HG03159 (cell line): ENCODE data around the gene NDST1.

ENCODE experiments used
- ATAC-seq: cut with Tn5 transposase; IDR thresholded peaks from one replicate; pipeline ENCODE4 v1.9.1; 2021; ENCODE audit warnings: mild to moderate bottlenecking, moderate library complexity; ENCODE audit not compliant: unreplicated experiment

Gene NDST1

DNA sequence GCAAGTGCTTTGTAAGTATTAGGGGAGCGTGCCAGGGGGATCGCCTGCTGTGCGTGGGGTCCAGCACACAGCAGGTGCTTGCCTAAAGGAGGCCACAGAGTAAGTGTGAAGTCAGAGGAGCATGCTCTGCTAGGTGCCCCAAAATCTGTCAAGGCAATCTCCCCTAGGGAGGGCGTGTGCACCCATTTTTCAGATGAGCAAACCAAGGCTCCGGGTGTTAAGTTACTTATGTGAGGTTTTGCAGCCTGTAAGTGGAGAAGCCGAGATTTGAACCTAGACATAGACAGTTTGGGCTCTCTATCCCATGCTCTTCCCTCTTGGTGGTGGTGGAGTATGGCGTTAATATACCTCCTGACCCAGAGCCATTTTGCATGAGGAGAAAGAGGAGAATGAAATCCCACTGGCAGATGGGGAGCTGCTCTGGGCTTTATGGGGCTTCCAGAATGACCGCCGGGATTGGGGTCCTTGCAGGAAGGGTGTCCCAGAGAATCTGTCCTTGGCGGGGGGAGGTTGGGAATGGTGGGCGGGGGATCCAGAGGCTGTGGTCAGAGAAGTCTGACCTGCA lies 14.1 kb downstream of the NDST1 start:
- no peak for ATAC-seq

DNA sequence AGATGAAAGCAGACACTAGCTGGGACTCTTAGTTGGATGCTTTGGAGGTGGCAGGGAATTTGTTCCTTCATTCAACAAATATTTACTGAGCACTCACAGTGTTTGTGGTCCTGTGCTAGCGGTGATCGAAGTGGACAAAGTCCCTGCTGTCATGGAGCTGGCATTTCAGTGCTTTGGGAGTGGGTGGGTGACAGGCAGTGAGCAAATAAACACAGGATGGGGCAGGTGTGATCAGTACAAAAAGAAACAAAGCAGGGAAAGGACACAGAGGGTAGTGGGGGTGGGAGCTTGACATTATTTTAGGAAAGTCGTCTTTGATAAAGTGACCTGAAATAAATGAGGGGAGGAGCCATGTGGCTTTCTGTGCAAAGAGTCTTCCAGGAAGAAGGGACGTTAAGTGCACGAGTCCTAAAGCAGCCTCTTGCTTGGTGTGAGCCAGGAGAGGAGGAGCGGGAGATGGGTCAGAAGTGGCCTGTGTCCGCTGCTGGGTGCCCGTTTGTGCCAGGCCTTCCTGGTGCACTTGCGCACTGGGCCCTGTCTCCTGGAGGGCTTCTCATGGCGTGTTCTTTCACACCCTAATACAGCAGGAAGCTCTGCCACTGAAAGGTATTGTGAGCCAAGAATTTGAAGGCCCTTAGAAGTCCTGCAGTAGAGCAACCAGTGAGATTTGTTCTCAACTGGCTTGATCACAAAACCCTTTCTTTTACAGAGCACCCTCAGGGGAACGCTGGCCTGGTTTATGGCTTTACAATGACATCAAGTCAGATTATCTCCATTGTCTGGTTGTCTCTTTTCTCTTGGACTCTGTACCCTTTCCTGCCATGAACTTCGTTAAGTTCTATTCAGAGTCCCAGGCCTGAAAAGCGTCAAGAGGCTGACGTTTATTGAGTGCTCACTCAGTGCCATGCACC lies 14.8 kb downstream of the NDST1 start:
- ATAC-seq, result no peak

DNA sequence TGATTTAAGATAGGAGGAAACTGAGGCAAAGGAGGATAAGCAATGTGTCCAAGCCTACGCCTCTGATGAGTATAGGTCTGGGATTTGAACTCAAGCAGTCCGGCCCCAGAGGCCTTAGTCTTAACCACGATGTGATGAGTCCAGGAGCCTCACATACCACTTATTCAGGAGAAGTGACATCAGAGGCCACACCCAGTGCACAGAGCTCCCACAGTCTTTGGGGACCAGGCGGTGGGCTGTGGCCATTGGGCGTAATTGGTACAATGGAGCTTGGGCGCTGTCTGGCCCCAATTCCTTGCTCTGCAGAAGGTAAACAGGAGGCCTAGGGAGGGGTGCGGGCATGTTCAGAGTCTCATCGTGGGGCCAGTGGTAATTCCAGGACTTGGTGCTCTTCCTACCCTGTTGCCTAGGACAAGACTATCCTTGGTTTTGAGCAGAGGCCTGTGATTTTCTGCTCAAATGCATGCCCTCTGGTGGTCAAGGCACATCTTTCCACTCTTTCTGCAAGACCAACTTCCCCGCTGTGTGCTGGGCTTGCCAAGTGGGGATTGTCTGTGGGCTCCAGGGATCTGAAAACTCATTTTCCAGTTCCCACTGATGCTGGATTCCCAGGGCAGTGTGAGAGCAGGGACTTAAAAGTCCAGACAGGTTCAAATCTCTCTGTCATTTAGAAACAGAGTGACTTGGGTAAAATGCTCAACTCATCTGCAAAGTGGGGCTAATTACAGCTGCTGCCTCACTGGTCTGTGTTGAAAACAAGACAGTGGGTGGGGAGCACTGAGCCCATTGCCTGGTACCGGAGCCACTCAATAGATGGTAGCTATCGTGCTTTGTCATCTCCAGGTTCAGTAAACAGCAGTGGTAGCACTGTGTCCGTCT lies 15.8 kb downstream of the NDST1 start:
- no peak for ATAC-seq

DNA sequence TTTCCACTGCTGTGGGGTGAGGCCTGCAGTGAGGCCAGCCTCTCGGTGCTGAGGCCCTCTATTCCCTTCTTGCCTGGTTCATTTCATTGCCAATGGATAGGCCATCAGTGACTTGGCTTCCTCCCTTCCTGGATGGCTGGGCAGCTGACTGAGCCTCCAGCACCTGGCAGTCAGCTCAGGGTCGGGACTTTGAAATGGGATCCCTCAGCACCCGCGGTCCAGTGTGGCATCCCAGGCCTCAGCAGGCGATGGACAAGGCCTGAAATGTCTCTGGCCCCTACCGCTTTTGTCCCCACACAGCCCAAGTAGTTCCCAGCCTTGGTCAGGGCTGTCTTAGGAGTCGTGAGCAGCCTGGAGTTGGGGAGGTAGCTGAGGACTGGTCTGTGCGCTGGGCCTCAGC lies 17.2 kb downstream of the NDST1 start:
- ATAC-seq, result no peak

DNA sequence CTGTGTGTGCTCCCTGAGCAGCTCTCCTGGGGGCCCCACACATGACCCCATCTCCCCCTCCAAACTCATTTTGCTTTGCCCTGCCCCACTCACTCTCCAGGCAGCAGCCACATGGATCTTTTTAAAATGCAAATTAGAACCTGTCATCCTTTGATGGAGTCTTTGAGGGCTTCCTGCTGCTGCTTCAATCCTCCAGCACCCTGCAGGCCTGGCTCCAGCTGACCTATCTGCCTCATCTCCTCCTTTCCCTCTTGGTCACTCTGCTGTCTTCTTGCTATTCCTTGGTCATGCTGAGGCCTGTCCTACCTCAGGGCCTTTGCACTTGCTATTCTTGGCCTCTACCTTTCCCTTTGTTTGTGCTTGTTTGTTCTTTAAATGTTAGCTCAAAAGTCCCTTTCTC lies 17.9 kb downstream of the NDST1 start:
- ATAC-seq, result no peak

DNA sequence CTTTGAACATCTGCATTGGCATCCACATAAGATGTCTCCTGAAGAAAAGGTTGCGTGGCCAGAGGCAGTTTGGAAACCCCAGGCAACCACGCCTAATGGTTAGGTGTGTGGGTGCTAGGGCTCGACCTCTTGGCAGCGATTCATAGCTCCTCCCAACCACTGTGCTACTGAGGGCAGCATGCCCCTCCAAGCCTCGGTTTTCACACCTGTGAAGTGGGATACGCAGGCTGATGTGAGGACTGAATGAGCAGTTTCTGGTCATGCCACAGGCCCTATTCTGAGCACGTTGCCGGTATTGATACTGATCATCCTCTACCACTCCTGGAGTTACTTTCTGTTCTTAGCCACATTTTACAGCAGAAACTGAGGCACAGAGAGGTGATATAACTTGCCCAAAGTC lies 19.1 kb downstream of the NDST1 start:
- no peak for ATAC-seq

DNA sequence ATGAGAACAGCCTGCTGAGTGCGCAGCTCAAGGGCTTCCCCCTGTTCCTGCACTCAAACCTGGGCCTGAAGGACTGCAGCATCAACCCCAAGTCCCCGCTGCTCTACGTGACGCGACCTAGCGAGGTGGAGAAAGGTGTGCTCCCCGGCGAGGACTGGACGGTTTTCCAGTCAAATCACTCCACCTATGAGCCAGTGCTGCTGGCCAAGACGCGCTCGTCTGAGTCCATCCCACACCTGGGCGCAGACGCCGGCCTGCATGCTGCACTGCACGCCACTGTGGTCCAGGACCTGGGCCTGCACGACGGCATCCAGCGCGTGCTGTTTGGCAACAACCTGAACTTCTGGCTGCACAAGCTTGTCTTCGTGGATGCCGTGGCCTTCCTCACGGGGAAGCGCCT lies 19.9 kb downstream of the NDST1 start:
- ATAC-seq, result no peak

DNA sequence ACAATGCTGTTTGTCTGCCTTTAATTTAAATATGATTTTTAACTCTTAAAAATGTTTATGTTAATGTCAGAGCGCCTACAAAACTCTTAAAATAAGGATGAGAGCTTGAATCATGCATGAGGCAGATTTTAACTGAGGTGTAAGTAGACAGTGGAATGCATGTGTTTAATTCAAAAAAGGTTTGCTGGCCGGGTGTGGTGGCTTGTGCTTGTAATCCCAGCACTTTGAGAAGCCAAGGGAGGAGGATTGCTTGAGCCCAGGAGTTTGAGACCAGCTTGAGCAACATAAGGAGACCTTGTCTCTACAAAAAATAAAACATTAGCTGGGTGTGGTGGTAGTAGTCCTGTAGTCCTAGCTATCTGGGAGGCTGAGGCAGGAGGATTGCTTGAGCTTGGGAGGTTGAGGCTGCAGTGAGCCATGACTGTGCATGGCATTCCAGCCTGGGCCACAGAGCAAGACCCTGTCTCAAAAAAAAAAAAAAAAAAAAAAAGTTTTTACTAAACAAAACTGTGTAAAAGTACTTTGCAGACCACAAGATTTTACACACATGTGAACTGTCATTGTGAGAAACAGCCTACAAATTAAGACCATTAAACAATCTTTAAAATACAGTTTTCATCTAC lies 21.1 kb downstream of the NDST1 start:
- no peak for ATAC-seq

DNA sequence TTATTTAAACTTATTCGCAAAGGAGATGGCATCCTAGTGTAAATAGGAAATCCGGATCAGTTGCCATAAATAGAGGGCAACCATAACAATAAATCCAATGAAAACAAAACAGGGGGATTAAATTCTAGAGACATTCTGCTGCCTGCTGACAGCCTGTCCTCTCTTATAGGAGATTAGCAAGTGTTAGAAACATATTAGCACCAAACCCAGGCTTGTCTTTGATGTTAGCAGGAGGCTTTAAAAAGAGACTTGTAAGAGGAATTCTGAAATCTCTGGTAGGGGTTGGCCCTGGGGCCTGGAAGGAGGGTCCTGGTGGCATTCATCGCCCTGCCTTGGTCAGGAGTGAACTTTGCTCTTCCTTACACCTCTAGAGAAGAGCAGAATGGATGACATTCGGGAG lies 21.6 kb downstream of the NDST1 start:
- ATAC-seq, result no peak

DNA sequence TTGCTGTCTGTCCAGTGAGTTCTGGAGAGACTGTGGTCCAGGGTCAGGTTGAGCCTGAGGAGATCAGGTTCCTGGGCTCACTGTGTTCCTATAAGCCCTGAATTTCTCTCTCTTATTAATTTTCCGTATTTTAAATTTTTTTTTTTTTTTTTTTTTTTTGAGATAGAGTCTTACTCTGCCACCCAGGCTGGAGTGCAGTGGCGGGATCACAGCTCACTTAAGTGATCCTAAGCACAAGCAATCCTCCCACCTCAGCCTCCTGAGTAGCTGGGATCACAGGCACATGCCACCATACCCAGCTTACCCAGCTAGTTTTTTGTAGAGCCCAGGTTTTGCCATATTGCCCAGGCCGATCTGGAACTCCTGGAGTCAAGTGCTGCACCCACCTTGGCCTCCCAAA lies 22.5 kb downstream of the NDST1 start:
- ATAC-seq, result no peak

DNA sequence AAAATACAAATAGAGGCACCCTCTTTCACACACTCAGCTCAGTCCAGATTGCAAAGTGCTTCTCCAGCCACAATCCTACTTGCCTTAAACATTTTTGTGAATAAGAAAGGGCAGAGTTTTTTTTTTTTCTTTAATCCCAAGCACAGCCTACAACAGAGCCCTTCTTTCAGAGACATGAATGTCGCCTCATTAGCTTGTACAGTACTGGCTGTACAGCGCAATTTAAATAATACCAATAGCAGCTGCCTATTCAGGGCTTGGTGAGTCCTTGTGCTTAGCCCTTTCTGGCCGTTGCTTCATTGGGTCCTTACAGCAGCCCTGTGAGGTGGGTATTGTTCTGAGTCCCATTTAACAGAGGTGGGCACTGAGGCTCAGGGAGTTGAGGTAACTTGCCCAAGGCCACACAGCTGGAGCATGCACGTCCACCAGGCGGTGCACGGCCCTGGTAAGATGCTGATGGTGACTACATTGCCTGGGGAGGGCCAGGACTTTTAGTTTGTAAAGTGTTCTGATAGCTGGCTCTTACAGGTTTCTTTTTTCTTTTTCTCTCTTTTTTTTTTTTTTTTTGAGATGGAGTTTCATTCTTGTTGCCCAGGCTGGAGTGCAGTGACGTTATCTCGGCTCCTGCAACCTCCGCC lies 23.1 kb downstream of the NDST1 start:
- ATAC-seq, result no peak

DNA sequence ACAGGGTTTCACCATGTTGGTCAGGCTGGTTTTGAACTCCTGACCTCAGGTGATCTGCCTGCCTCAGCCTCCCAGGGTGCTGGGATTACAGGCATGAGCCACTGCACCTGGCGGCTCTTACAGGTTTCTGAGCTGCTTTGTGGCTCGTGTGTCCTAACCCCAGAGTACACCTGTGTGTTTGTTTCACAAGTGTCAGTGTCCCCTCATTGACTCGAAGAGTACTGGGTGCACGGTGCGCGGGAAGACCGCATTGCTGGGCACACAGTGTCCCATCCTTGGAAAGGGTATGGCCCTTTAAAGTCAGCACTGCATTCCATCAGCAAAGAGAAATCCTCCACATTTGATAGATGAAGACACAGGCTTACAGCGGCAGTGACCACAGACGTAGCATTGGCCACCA lies 23.8 kb downstream of the NDST1 start:
- no peak for ATAC-seq

DNA sequence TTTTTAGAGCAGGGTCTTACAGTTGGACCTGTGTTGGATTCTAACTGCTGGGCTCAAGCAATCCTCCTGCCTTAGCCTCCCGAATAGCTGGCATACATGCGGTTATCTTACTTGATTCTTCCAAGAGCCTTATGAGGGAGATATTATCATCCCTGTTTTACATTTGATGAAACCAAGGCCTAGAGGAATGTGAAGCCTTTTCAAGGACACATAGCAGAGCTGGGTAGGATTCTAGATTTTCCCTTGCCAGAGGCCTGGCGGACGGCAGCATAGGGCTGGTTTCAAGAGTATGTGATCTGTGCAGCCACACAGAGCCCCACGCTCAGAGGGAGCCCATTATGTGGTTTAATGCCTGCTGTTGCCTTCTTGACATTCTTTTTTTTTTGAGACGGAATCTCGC lies 24.2 kb downstream of the NDST1 start:
- no peak for ATAC-seq

DNA sequence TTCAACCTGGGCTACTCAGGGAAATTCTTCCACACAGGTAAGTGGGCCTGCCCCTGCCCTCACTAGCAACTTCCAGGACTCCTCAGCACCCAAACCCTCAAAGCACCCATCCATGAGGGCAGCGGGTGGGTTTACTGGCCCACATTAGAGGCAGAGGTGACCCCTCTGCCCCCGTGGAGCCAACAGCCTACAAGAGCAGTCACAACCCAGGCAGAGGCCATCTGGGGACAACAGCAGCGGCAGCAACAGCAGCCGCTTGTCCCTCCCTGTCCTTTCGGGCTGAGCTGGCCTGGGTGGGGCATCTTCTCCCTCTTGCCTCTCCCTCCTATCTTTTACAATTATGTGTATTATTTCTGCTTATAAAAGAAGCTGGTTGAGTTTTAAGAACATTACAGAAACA lies 25.1 kb downstream of the NDST1 start:
- ATAC-seq, result no peak

DNA sequence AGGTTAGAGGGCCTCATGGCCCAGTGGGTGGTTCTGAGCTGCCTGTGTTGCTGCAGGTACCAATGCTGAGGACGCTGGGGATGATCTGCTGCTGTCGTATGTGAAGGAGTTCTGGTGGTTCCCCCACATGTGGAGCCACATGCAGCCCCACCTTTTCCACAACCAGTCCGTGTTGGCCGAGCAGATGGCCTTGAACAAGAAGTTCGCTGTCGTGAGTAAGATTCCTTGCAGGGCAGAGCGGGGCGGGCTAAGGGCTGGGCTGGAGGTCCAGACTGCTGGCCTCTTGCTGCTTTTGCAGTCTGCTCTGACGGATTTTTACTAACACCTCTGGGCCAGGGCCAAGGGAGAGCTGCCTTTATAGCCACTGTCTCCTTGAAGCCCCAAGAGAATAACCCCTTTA lies 26.9 kb downstream of the NDST1 start:
- ATAC-seq, result no peak

DNA sequence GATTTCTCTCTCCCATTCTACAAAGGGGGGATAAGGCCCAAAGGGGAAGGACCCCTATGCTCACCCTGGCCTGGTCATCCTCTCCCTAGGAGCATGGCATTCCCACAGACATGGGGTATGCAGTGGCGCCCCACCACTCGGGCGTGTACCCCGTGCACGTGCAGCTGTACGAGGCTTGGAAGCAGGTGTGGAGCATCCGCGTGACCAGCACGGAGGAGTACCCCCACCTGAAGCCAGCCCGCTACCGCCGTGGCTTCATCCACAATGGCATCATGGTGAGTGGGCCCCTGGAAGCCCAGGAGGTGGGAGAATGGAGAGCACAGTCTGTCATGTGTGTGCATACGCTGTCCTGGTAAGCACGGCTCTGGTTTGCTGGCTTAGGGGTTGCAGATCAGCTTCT lies 27.7 kb downstream of the NDST1 start:
- no peak for ATAC-seq

DNA sequence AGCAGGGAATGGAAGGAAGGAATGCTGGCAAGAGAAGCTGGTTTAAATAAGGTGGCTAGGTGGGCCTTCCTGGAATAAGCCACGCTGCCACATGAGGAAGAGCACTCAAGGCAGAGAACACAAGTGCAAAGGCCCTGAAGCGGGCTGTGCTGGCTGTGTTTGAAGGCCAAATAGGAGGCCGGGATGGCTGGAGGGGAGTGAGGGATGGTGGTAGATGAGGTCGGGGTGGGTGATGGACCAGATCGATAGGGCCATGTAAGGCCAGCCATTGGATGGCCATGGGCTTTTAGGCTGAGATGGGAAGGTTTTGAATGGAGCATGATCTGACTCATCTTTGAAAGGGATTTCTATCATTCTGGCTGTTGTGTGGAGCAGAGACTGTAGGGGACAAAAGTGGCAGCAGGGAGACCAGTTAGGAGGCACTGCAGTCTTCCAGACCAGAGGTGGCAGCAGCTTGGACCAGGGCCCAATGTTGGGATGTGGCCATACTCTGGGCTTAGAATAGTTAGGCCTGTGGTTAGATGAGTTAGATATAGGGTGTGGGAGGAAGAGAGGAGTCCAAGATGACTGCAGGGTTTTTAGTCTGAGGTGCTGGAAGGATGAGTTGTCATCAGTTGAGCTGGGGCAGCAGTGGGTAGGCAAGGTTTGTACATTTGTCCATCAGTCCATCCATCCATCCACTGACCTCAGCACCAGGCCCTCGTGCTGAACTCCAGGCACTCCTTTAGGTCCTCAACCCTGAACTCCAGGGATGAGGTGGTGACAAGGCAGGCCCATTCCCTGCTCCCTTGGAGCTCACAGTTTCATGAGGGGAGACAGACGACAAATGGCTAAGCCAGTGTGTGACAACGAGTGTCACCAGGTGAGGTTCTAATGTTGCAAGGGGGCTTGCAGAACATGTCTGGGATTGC lies 30.3 kb downstream of the NDST1 start:
- ATAC-seq, result no peak

DNA sequence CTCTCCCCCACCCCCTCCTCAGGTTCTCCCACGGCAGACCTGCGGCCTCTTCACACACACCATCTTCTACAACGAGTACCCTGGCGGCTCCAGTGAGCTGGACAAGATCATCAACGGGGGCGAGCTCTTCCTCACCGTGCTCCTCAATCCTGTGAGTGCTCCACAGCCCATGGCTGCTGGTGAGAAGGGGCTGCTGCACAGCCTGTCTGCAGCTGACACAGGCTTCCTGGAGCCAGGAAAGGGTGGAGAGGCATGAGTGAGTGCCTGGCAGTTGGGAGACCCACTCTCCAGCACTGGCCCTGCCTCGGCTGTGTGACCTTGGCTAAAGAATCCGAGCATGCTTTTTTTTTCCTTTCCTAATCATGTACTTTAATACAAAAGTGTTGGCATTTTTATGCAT lies 31.3 kb downstream of the NDST1 start:
- ATAC-seq, result no peak

DNA sequence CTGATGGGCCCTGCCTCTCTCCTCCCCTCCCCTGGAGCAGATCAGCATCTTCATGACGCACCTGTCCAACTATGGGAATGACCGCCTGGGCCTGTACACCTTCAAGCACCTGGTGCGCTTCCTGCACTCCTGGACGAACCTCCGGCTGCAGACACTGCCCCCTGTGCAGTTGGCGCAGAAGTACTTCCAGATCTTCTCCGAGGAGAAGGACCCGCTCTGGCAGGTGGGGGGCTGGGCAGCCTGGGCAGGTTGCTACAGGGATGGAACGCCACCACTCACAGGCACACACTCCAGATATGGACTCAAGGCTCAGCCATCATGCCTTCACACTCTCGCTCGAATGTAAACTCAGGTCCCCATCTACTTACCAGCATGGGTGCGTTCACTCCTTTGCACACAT lies 32.1 kb downstream of the NDST1 start:
- no peak for ATAC-seq
